Measurements from ENCODE around the gene CDH4.

The CDH4 gene

DNA sequence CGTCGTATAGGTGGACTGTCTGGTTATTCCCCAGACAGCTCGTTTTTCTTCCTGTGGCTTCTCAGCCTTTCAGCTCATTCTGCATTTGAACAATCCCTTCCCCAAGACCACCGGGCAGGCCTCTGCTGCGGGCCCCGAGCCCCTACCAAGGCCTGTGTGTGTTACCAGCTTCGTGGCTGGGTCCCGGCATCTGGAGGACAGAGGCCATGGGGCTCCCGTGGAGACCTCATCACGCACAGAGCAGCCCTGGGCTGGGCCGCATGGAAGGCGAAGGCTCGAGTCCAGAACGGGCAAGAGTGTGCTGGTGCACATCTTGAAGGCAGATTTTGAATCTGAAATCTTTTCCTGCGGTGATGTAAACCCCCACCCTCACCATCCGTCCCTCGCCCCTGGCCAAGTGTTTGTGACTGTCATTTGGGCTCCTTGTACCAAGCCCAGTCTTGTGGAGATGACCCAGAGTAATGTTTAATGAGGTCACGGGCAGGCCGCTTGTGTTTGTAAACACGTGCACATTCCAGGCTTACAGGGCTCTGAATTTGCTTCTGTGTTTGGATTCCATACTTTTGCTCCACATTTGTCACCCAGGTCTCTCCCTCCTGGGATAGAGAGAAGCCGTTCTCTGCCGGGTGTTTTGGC, 119.6 kb downstream of the CDH4 start:
- CTCF ChIA-PET: no interaction called here
- POLR2A ChIA-PET: no interaction called here
- Histone ChIP-seq H3K4me1 (ENCODE audit: control insufficient read depth, insufficient read depth, low read length) (no peaks in the 10 kb centered on the region), H3K27ac (ENCODE audit: extremely low read depth, low read depth, low read length) (no peak overlapping the region), H3K9me3 (ENCODE audit: control insufficient read depth, insufficient read depth, low read depth, low read length) (no peaks in the 10 kb centered on the region), H3K4me3 (ENCODE audit: low read depth, low read length) (no peak overlapping the region), H3K36me3 (ENCODE audit: control insufficient read depth in 2 of 2, insufficient read depth in 1 of 2, low read length in 2 of 2) (no peaks in the 10 kb centered on the region)
- TF ChIP-seq ZNF274 (IDR thresholded peaks at IDR 0.05; ENCODE audit: low read length): no peak
- TF ChIP-seq ZNF274 (tag by site-specific recombination; IDR thresholded peaks at IDR 0.05; ENCODE audit: borderline replicate concordance): no peak
- no peak for TF ChIP-seq ZFP37 (tag by site-specific recombination; IDR thresholded peaks at IDR 0.05)
- TF ChIP-seq ZNF19 (tag by site-specific recombination; IDR thresholded peaks at IDR 0.05; ENCODE audit: low read depth): no peak
- no peak for TF ChIP-seq ZNF654 (tag by site-specific recombination; IDR thresholded peaks at IDR 0.05; ENCODE audit: low read depth)
- TF ChIP-seq ZNF660 (tag by site-specific recombination; IDR thresholded peaks at IDR 0.05): no peak
- no peak for TF ChIP-seq ZNF830 (tag by site-specific recombination; IDR thresholded peaks at IDR 0.05; ENCODE audit: low read depth)
- no peak for TF ChIP-seq ZSCAN16 (tag by site-specific recombination; IDR thresholded peaks at IDR 0.05)
- TF ChIP-seq ZNF501 (tag by site-specific recombination; IDR thresholded peaks at IDR 0.05): no peak
- no peak for TF ChIP-seq ZNF302 (tag by site-specific recombination; IDR thresholded peaks at IDR 0.05; ENCODE audit: low read depth)
- TF ChIP-seq ZNF837 (tag by site-specific recombination; IDR thresholded peaks at IDR 0.05): no peak
- no peak for TF ChIP-seq ZNF223 (tag by site-specific recombination; IDR thresholded peaks at IDR 0.05)
- TF ChIP-seq, protein P1, sequence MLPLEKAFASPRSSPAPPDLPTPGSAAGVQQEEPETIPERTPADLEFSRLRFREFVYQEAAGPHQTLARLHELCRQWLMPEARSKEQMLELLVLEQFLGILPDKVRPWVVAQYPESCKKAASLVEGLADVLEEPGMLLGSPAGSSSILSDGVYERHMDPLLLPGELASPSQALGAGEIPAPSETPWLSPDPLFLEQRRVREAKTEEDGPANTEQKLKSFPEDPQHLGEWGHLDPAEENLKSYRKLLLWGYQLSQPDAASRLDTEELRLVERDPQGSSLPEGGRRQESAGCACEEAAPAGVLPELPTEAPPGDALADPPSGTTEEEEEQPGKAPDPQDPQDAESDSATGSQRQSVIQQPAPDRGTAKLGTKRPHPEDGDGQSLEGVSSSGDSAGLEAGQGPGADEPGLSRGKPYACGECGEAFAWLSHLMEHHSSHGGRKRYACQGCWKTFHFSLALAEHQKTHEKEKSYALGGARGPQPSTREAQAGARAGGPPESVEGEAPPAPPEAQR (tag by site-specific recombination; IDR thresholded peaks at IDR 0.05): no peak

DNA sequence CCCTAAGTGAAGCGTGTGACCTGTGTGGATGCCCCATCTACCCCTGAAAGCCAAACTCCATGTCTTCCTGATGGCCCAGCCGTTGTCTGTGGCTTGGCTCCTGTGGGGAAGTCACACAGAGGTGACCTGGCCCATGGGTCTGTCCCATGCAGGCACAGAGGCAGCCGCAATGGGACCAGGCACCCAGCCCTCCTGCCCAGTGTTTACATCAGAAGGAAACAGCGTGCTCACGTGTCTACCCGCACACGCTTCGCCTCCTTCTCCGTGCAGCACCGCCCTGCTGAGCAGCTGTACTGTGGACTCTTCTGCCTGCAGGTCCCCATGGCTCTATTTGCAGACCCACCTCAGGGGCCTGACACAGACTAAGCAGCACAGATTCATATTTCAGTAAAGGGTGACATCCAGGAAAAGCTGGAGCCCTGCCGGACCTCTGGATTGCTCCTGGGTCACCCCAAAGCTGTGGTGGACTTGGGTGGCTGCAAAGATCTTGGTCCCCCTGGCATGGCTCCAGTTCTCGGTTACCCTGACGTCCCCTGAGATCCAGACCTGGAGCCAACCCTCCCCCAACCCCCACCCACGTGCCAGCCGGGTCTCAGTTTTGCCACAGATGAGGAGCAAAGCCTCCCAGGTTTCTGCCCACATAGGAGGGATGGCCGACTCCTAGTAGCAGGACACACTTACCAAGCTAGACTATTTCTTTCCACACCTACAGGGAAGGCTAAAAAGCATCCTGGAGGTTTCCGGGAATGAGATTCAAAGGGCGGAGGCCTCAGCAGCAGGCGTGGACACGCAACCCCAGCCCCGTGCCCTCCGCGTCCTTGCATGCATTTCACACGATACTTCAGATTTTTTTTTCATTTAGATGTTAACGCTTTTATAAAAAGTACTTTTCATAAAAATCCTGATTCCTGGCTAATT, 120.3 kb downstream of the CDH4 start:
- ChIA-PET POLR2A (no interaction called here), CTCF (no interaction called here)
- no peaks in the 10 kb centered on the region for H3K4me1 ChIP-seq (ENCODE audit: control insufficient read depth, insufficient read depth, low read length)
- H3K9me3 ChIP-seq (ENCODE audit: control insufficient read depth, insufficient read depth, low read depth, low read length): no peaks in the 10 kb centered on the region
- TF ChIP-seq ZNF174 (tag by site-specific recombination; IDR thresholded peaks at IDR 0.05): no peak
- TF ChIP-seq, protein P2, sequence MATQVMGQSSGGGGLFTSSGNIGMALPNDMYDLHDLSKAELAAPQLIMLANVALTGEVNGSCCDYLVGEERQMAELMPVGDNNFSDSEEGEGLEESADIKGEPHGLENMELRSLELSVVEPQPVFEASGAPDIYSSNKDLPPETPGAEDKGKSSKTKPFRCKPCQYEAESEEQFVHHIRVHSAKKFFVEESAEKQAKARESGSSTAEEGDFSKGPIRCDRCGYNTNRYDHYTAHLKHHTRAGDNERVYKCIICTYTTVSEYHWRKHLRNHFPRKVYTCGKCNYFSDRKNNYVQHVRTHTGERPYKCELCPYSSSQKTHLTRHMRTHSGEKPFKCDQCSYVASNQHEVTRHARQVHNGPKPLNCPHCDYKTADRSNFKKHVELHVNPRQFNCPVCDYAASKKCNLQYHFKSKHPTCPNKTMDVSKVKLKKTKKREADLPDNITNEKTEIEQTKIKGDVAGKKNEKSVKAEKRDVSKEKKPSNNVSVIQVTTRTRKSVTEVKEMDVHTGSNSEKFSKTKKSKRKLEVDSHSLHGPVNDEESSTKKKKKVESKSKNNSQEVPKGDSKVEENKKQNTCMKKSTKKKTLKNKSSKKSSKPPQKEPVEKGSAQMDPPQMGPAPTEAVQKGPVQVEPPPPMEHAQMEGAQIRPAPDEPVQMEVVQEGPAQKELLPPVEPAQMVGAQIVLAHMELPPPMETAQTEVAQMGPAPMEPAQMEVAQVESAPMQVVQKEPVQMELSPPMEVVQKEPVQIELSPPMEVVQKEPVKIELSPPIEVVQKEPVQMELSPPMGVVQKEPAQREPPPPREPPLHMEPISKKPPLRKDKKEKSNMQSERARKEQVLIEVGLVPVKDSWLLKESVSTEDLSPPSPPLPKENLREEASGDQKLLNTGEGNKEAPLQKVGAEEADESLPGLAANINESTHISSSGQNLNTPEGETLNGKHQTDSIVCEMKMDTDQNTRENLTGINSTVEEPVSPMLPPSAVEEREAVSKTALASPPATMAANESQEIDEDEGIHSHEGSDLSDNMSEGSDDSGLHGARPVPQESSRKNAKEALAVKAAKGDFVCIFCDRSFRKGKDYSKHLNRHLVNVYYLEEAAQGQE (tag by site-specific recombination; IDR thresholded peaks at IDR 0.05): no peak
- no peak for TF ChIP-seq ZNF155 (tag by site-specific recombination; IDR thresholded peaks at IDR 0.05)
- H3K27ac ChIP-seq (ENCODE audit: extremely low read depth, low read depth, low read length): no peak overlapping the region
- H3K36me3 ChIP-seq (ENCODE audit: control insufficient read depth in 2 of 2, insufficient read depth in 1 of 2, low read length in 2 of 2): no peaks in the 10 kb centered on the region
- no peak overlapping the region for H3K4me3 ChIP-seq (ENCODE audit: low read depth, low read length)

DNA sequence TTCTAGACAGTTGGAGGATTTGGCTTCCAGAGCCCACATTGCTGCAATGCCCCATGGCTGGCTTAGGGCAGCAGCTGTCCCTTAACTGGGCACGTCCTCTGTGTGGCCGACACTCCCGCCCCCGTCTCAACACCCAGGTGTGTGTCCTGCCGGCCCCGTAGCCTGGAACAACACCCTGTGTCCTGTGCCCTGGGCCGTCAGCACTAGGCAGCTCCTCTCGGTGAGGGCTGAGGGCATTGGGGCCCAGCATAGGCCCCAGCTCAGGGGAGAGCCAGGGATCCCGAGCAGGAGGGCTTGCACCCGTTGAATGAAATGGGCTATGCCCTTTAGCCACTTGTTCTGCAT, 121.0 kb downstream of the CDH4 start:
- no peak overlapping the region for H3K27ac ChIP-seq (ENCODE audit: extremely low read depth, low read depth, low read length)
- no peaks in the 10 kb centered on the region for H3K36me3 ChIP-seq (ENCODE audit: control insufficient read depth in 2 of 2, insufficient read depth in 1 of 2, low read length in 2 of 2)
- CTCF ChIA-PET: interaction anchor here (0.6 kb wide), 1 partner anchor 491 kb away, joined by 3 read pairs; no protein-coding TSS in a partner anchor
- H3K9me3 ChIP-seq (ENCODE audit: control insufficient read depth, insufficient read depth, low read depth, low read length): no peaks in the 10 kb centered on the region
- H3K4me1 ChIP-seq (ENCODE audit: control insufficient read depth, insufficient read depth, low read length): no peaks in the 10 kb centered on the region
- POLR2A ChIA-PET: no interaction called here
- H3K4me3 ChIP-seq (ENCODE audit: low read depth, low read length): no peak overlapping the region
- no peak for TF ChIP-seq ZNF544 (tag by site-specific recombination; IDR thresholded peaks at IDR 0.05)
- TF ChIP-seq ZNF585B (tag by site-specific recombination; IDR thresholded peaks at IDR 0.05): no peak
- no peak for TF ChIP-seq ZNF433 (tag by site-specific recombination; IDR thresholded peaks at IDR 0.05; ENCODE audit: low read depth)
- TF ChIP-seq ZNF510 (tag by site-specific recombination; IDR thresholded peaks at IDR 0.05; ENCODE audit: insufficient replicate concordance): no peak
- no peak for TF ChIP-seq KLF16 (tag by site-specific recombination; IDR thresholded peaks at IDR 0.05)
- no peak for TF ChIP-seq ZNF530 (tag by site-specific recombination; IDR thresholded peaks at IDR 0.05; ENCODE audit: low read depth)
- TF ChIP-seq ZNF133 (tag by site-specific recombination; IDR thresholded peaks at IDR 0.05): no peak
- no peak for TF ChIP-seq ZNF426 (tag by site-specific recombination; IDR thresholded peaks at IDR 0.05)
- TF ChIP-seq ZNF366 (tag by site-specific recombination; conservative IDR thresholded peaks at IDR 0.05): no peak
- TF ChIP-seq ZNF830 (tag by site-specific recombination; IDR thresholded peaks at IDR 0.05; ENCODE audit: low read depth): no peak
- TF ChIP-seq ZNF549 (tag by site-specific recombination; IDR thresholded peaks at IDR 0.05): no peak
- TF ChIP-seq ZNF114 (tag by site-specific recombination; IDR thresholded peaks at IDR 0.05): no peak
- no peak for TF ChIP-seq MEIS1 (CRISPR knock-in tag; IDR thresholded peaks at IDR 0.05; ENCODE audit: borderline replicate concordance)
